GM19463 (cell line): ENCODE measurements around the gene PHF8.

Experiments
- ATAC-seq: cut with Tn5 transposase; IDR thresholded peaks from one replicate; pipeline ENCODE4 v1.9.1; 2021; ENCODE audit warnings: mild to moderate bottlenecking, moderate library complexity; ENCODE audit not compliant: unreplicated experiment

The PHF8 gene

DNA sequence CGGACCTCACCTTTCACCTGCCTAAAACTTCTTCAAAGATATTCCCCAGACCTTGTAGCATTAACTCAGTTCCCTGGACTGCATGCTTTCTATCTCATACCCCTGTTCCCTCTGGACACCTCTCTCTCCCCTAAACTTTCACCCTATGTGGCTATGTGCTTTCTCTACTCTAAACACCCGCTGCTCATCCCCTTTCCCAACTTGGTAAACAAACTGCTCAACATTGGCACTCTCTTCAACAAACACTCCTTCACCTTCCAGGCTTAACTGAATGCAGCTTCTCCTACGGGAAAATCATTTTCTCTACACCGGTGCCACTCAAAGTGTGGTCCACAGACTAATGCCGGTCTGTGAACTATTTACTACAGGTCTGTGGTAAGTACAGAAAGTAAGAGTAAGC, 19.9 kb downstream of the PHF8 start:
- ATAC-seq, result no peak

DNA sequence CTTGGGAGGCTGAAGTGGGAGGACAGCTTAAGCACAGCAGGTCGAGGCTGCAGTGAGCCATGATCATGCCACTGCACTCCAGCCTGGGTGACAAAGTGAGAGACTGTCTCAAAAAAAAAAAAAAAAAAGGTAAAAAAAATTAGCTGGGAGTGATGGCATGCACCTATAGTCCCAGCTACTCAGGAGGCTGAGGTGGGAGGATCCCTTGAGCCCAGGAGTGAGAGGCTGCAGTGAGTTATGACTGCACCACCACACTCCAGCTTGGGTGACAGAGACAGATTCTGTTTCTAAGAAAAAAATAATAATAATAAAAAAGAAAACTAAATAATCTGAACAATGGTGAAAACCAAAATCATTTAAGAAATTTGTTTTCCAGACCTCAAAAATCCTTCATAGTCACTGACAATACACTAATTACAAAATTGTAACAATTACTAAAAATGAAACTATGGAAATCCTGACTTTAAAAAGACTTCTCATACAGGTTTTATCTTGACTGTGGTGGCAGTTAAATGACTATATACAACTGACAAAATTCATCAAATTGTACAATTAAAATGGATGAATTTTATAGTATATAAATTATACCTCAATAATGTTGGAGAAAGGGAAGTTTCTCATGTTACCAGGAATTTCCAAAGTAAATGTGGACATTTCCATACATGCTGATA, 31.3 kb downstream of the PHF8 start:
- ATAC-seq, result no peak

GRCh38 chrX:54007682-54008081, 36.6 kb downstream of the PHF8 start:
- no peak for ATAC-seq

DNA sequence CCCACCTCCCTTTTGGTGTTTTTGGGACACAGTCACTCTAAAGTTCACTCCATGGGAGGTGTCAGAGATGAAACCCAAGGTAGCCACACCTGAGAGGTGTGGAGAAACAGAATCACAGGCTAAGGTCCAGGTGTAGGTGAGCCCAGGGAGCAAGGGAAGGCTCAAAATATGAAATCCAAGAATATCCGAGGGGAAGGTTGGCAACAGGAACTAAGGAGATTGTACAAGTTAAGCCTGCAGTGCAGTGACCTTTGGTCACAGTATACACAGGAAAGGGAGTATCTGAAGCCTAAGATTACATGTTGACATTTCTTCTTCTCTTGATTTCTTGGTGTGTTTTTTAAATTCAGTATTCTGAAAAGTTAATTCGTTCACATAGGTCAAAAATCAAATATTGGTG, 46.5 kb downstream of the PHF8 start:
- no peak for ATAC-seq

- no peak for ATAC-seq
Measured at GRCh38 chrX:53992589-53992988, 51.7 kb downstream of the PHF8 start.

DNA sequence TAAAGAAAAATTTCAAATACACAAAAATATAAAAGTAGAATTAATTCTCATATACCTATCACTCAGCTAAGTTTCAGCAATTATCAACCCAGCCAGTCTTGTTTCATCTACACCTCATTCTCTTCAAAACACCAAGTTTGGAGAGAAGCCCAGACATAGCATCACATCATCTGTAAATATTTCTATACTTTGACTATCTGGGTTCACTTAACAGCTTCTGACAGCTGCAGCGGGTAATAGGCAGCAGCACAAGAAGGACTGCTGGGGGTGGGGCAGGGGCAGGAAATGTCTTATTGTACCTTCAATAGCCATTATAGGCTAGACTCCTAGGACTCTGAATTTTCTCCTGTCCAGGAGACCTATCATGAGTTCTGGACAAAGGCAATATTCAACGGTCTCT, 54.1 kb downstream of the PHF8 start:
- ATAC-seq, result no peak

DNA sequence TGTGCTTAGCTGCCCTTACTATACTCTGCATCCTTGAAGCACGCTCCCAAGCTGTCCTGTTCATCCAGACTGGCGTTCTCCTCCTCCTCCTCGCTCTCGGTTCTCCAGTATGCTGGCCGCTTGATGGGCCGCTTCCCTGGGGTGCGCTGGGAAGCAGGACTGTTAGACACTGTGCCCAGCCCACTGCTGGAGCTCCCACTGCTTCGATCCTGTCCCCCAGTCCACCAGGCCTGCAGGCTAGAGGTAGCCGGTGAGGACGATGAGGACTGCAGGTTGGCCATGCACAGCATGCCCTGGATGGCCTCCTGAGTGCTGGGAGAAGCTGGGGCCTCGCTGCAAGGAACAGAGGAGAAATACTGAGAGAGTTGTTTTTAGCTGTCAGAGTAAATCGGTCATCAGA, 59.4 kb downstream of the PHF8 start:
- ATAC-seq, result no peak

DNA sequence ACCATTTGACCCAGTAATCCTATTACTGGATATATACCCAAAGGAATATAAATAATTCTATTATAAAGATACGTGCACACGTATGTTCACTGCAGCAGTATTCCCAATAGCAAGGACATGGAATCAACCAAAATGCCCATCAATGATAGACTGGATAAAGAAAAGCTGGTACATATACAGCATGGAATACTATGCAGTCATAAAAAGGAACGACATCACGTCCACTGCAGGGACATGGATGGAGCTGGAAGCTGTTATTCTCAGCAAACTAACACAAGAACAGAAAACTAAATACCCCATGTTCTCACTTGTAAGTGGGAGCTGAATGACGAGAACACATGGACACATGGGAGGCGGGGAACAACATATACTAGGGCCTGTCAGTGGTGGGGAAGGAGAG, 69.7 kb downstream of the PHF8 start:
- ATAC-seq, result no peak

DNA sequence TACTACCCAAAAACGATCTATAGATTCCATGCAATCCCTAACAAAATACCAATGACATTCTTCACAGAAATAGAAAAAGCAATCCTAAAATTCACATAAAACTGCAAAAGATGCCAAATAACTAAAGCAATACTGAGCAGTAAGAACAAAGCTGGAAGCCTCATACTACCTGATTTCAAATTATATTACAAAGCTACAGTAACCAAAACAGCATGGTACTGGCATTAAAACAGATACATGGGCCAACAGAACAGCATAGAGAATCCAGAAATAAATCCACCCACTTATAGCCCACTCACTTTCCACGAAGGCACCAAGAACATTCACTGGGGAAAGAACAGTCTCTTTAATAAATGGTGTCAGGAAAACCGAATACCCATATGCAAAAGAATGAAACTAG, 74.7 kb downstream of the PHF8 start:
- ATAC-seq, result no peak

DNA sequence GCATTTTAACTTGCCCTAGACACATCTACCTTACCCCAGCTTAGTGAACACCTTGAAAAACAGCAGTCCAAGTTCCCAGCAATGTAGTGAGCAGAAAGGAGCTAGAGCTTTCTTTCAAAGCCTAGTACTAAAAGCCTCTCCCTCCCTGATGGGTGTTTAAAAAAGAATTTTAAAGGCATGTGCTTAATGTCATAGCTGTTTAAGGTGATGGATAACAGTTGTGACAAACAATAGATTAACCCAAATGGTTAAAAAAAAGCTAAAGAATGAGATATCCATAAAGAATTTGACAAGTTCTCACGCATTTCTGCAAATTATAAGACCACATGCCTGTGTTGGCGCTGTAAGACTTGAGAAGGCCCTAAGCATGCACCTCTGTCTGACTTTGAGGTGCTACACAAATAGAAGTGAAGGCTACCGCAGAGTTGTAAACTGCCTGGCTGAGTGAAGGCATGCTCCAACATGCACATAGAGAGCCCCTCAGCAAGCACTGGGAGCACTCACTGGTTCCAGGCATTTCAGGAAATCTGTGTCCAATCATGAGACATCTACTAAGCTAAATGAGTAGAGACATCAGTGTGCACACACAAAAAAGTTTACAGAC, 94.0 kb downstream of the PHF8 start:
- ATAC-seq, result no peak

- ATAC-seq, result no peak
Measured at GRCh38 chrX:53940180-53940579, 104.1 kb downstream of the PHF8 start.

- no peak for ATAC-seq
Measured at GRCh38 chrX:53939127-53939526, 105.1 kb downstream of the PHF8 start.

GRCh38 chrX:53930515-53931380, 113.5 kb downstream of the PHF8 start:
- no peak for ATAC-seq

DNA sequence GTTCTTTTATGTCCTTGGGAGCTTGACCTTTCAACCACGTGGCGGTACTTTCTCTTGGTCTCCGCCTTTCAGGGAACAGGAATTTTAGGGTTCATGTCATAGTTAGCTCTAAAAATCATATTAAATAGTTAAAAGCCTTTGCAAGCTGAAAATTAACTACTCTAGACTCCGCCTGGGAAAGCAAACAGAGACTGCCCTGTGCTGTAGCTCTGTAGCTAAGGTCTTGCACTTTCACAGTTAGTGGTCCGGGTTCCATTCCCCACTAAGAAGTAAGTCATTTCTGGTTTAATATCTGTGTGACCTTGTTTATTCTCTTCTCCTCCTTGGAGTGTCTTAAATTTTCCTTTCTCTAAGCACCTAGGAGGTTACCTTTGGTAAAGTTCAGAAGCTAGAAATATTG, 118.2 kb downstream of the PHF8 start:
- ATAC-seq, result no peak

- ATAC-seq, result no peak
Measured at GRCh38 chrX:53918702-53919101, 125.6 kb downstream of the PHF8 start.

DNA sequence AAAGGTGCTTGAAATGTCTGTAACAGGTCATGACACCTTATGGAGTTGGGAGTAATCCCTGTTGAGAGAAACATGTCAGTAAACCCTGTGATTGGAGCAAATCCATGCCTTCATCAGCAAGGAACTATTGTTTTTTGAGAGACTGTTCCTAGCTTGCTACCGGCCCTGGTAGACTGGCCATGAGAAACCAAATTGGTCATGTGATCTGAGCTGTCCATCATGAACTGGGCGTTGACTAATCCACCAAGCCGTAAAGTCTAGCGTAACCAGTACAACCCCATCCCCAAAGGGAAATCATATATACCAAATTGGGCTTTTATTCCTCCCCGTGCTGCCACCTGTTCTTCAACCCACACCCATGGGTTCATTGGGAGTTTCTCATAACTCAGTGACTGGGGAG, 143.7 kb downstream of the PHF8 start:
- ATAC-seq, result no peak

- ATAC-seq, result no peak
Measured at GRCh38 chrX:53895270-53895669, 149.0 kb downstream of the PHF8 start.
